Measurements from ENCODE around the gene RGS2.
A peak's percentile ranks its signal among the peaks of the same experiment; 100 is the strongest.

DNA sequence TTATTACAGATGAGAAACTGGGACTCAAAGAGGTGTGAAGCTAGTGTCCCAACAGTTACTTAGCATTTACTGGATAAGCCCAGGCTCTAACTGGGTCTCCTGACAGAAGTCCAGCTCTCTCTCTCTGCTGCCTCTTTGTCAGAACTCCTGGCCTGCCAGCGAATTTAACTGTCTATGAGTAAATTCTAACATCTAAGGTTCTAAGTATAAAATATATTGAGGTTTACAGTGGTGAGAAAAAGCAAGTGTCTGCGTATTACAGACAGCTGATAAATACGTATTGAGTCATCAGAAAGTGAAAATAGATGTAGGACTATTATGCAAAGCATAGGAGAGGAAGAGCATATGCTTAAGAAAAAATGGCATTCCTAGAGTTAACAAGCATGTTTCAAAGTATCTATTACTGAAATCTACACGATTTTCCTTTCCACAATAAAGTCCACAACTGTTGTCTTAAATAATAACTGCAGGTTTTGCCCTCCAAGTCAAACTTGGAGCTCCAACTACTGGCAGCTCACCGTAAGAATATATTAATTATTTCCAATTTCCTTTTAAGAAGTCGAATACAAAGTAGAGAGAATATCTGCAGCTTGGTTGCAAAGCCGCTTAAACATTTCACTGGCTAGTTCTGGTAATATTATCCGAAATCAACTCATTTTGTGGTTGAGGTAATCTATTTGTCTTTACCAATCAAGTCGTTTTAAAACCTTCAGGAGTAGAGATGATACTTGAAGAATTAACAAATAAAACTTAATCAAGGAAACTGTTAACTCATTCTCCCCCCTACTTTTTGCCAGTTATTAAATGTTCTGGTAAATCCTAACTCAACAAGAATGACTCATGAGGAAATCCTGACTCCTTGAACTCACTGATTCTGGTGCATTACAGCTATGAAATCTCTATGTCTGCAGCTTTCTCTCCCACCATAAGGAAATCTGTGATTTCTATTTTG lies 1.4 kb upstream of the RGS2 start:
- TF ChIP-seq, protein P1, sequence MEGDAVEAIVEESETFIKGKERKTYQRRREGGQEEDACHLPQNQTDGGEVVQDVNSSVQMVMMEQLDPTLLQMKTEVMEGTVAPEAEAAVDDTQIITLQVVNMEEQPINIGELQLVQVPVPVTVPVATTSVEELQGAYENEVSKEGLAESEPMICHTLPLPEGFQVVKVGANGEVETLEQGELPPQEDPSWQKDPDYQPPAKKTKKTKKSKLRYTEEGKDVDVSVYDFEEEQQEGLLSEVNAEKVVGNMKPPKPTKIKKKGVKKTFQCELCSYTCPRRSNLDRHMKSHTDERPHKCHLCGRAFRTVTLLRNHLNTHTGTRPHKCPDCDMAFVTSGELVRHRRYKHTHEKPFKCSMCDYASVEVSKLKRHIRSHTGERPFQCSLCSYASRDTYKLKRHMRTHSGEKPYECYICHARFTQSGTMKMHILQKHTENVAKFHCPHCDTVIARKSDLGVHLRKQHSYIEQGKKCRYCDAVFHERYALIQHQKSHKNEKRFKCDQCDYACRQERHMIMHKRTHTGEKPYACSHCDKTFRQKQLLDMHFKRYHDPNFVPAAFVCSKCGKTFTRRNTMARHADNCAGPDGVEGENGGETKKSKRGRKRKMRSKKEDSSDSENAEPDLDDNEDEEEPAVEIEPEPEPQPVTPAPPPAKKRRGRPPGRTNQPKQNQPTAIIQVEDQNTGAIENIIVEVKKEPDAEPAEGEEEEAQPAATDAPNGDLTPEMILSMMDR (IDR thresholded peaks at IDR 0.05; ENCODE audit: low read depth, low read length): peak; percentile 40
- no peak for TF ChIP-seq EZH2phosphoT487 (IDR thresholded peaks at IDR 0.05; ENCODE audit: low read depth)

Data from OCI-LY3 (cell line).